DND-41 (cell line): ENCODE measurements around the gene DENND6B.

Experiments used
- CTCF ChIP-seq: IDR thresholded peaks from 2 replicates; pipeline ENCODE4 v1.5.1; 2012; ENCODE audit warnings: borderline replicate concordance, low read length, moderate library complexity, mild to moderate bottlenecking; ENCODE audit not compliant: poor library complexity, severe bottlenecking; ENCODE audit errors: extremely low read depth
- EZH2 ChIP-seq: IDR thresholded peaks from 3 replicates; pipeline ENCODE4 v1.6.1; 2012; ENCODE audit warnings: borderline replicate concordance, low read depth, mild to moderate bottlenecking, moderate library complexity, low read length, inconsistent platforms; ENCODE audit not compliant: severe bottlenecking

- TF ChIP-seq CTCF (no peak), EZH2 (no peak)
Observed at GRCh38 chr22:50268655-50269113, 58.1 kb downstream of the DENND6B start.
